Measurements from ENCODE around the gene ITPKB. TPM values are rescaled to one million over a fixed set of nuclear protein-coding genes. Genes with fewer than 3 reads are reported as not detected.

ITPKB gene
- polyA plus RNA-seq, 1 of the 3 experiments (the other 2 are of a cell fraction): 2.4 TPM

DNA sequence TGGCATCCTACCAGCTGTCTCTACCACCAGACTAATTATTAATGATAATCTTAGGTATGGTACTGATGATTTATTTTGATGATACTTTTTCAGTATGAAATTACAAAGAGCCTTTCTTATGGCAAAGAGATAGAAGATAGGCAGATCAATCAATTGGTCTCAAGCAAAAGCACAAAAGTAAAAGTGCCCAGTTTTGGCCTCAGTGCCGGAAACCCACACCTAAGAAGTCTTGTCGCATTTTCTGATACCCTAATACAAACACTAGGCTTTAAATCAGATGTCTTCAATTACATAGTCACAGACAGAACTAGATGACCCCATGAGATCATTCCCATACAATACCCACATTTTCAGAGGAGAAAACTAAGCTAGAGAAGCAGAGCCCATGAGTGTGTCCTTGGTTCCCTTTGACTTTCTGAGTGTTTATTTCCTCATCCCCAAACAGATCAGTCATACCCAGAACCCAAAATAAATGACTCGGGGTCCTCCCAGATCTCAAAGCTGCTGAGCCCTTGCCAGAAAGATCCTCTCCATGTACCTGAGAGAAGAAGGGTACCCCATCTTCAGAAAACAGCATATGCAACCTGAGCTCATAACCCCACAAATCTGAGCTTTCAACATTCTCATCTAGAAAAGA lies 7.7 kb downstream of the ITPKB start:
- Histone ChIP-seq H3K9me2 (no peaks in the 10 kb centered on the region), H3K4me1 (ENCODE audit: control insufficient read depth in 1 of 2, insufficient read depth in 2 of 2, low read depth in 1 of 2, low read length in 1 of 2) (no peaks in the 10 kb centered on the region), H2AFZ (ENCODE audit: low read depth) (no peak overlapping the region), H4K20me1 (ENCODE audit: insufficient read depth) (no peaks in the 10 kb centered on the region), H3F3A (replicated peaks; ENCODE audit: insufficient read depth) (no peaks in the 10 kb centered on the region), H3K79me2 (ENCODE audit: insufficient read depth) (no peaks in the 10 kb centered on the region), H3K36me3 (replicated peaks in 1 of 2; ENCODE audit: control insufficient read depth in 1 of 2, insufficient read depth in 2 of 2, low read length in 1 of 2) (peaks cover 0 to 9% of the 10 kb centered on the region in 2 experiments), H3K4me3 (ENCODE audit: low read depth in 2 of 2, low read length in 1 of 2) (no peak overlapping the region), H3K27me3 (ENCODE audit: insufficient read depth) (no peaks in the 10 kb centered on the region), H3K9me3 (no peaks in the 10 kb centered on the region), H3K9ac (no peak overlapping the region), H3K27ac (ENCODE audit: low read depth in 2 of 2, low read length in 1 of 2) (no peak overlapping the region), H3K4me2 (no peak overlapping the region)
- CTCF ChIA-PET: no interaction called here
- no peak for DNase-seq
- POLR2A ChIA-PET: no interaction called here
- TF ChIP-seq, protein P1, sequence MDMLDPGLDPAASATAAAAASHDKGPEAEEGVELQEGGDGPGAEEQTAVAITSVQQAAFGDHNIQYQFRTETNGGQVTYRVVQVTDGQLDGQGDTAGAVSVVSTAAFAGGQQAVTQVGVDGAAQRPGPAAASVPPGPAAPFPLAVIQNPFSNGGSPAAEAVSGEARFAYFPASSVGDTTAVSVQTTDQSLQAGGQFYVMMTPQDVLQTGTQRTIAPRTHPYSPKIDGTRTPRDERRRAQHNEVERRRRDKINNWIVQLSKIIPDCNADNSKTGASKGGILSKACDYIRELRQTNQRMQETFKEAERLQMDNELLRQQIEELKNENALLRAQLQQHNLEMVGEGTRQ (IDR thresholded peaks at IDR 0.05; ENCODE audit: borderline replicate concordance, low read depth, low read length): no peak
- TF ChIP-seq GABPA (IDR thresholded peaks at IDR 0.05; ENCODE audit: low read depth): no peak
- no peak for TF ChIP-seq TCF12 (IDR thresholded peaks at IDR 0.05)
- TF ChIP-seq RXRA (IDR thresholded peaks at IDR 0.05; ENCODE audit: borderline replicate concordance, low read depth): no peak
- TF ChIP-seq FOXJ3 (CRISPR knock-in tag; IDR thresholded peaks at IDR 0.05): no peak
- no peak for TF ChIP-seq GATA2 (CRISPR knock-in tag; IDR thresholded peaks at IDR 0.05)
- TF ChIP-seq, protein P2, sequence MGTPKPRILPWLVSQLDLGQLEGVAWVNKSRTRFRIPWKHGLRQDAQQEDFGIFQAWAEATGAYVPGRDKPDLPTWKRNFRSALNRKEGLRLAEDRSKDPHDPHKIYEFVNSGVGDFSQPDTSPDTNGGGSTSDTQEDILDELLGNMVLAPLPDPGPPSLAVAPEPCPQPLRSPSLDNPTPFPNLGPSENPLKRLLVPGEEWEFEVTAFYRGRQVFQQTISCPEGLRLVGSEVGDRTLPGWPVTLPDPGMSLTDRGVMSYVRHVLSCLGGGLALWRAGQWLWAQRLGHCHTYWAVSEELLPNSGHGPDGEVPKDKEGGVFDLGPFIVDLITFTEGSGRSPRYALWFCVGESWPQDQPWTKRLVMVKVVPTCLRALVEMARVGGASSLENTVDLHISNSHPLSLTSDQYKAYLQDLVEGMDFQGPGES (IDR thresholded peaks at IDR 0.05; ENCODE audit: low read depth, low read length): no peak
- no peak for TF ChIP-seq RAD21 (IDR thresholded peaks at IDR 0.05; ENCODE audit: low read length)
- TF ChIP-seq NRF1 (IDR thresholded peaks at IDR 0.05; ENCODE audit: low read depth, low read length): no peak
- TF ChIP-seq RCOR1 (IDR thresholded peaks at IDR 0.05; ENCODE audit: low read length): no peak
- WGBS (ENCODE audit: low lambda C conversion rate): 95% methylated on average over 3 of the region's 3 CpGs

DNA sequence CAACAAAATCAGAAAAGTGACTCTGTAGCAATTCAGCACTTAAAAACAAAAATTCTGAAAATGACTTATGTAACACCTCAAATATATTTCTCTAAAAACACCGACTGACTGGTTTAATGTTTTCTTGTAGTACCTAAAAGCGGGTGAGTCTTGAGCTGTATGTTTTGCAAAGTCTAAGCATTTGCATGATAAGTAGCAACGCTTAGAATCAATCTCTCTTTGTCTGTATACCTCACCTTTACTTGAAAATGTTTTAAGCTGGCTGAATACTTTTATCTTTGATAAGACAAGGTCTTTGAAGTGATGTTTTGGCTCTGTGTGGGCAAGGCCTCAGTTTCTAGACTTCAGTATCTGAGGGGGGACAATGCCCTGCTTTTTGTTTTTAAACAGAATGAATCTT lies 8.2 kb downstream of the ITPKB start:
- Histone ChIP-seq H3K79me2 (ENCODE audit: insufficient read depth) (no peaks in the 10 kb centered on the region), H3K4me1 (ENCODE audit: control insufficient read depth in 1 of 2, insufficient read depth in 2 of 2, low read depth in 1 of 2, low read length in 1 of 2) (no peaks in the 10 kb centered on the region), H3F3A (replicated peaks; ENCODE audit: insufficient read depth) (no peaks in the 10 kb centered on the region), H2AFZ (ENCODE audit: low read depth) (no peak overlapping the region), H3K27ac (ENCODE audit: low read depth in 2 of 2, low read length in 1 of 2) (no peak overlapping the region), H3K9ac (no peak overlapping the region), H3K36me3 (replicated peaks in 1 of 2; ENCODE audit: control insufficient read depth in 1 of 2, insufficient read depth in 2 of 2, low read length in 1 of 2) (peaks cover 0 to 6% of the 10 kb centered on the region in 2 experiments), H3K9me3 (no peaks in the 10 kb centered on the region), H3K9me2 (no peaks in the 10 kb centered on the region), H3K4me2 (no peak overlapping the region), H3K4me3 (ENCODE audit: low read depth in 2 of 2, low read length in 1 of 2) (no peak overlapping the region), H3K27me3 (ENCODE audit: insufficient read depth) (no peaks in the 10 kb centered on the region), H4K20me1 (ENCODE audit: insufficient read depth) (no peaks in the 10 kb centered on the region)
- ChIA-PET CTCF (no interaction called here), POLR2A (no interaction called here)
- WGBS (ENCODE audit: low lambda C conversion rate): 94% methylated on average over 3 of the region's 3 CpGs
- DNase-seq: no peak
- TF ChIP-seq, protein P3, sequence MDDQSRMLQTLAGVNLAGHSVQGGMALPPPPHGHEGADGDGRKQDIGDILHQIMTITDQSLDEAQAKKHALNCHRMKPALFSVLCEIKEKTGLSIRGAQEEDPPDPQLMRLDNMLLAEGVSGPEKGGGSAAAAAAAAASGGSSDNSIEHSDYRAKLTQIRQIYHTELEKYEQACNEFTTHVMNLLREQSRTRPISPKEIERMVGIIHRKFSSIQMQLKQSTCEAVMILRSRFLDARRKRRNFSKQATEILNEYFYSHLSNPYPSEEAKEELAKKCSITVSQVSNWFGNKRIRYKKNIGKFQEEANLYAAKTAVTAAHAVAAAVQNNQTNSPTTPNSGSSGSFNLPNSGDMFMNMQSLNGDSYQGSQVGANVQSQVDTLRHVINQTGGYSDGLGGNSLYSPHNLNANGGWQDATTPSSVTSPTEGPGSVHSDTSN (IDR thresholded peaks at IDR 0.05): no peak
- TF ChIP-seq SMC3 (IDR thresholded peaks at IDR 0.05; ENCODE audit: low read depth, low read length) (no peak), MEF2A (IDR thresholded peaks at IDR 0.05; ENCODE audit: borderline replicate concordance, low read depth) (no peak), YY1 (IDR thresholded peaks at IDR 0.05; ENCODE audit: low read depth) (no peak), JUND (IDR thresholded peaks at IDR 0.05) (no peak), TEAD4 (IDR thresholded peaks at IDR 0.05; ENCODE audit: borderline replicate concordance, insufficient read depth) (no peak)
- TF ChIP-seq, protein P4, sequence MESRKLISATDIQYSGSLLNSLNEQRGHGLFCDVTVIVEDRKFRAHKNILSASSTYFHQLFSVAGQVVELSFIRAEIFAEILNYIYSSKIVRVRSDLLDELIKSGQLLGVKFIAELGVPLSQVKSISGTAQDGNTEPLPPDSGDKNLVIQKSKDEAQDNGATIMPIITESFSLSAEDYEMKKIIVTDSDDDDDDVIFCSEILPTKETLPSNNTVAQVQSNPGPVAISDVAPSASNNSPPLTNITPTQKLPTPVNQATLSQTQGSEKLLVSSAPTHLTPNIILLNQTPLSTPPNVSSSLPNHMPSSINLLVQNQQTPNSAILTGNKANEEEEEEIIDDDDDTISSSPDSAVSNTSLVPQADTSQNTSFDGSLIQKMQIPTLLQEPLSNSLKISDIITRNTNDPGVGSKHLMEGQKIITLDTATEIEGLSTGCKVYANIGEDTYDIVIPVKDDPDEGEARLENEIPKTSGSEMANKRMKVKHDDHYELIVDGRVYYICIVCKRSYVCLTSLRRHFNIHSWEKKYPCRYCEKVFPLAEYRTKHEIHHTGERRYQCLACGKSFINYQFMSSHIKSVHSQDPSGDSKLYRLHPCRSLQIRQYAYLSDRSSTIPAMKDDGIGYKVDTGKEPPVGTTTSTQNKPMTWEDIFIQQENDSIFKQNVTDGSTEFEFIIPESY (IDR thresholded peaks at IDR 0.05; ENCODE audit: borderline replicate concordance, low read depth): no peak
